GM19239 (cell line): ENCODE measurements around the gene ADAMTS19.
"Not testable (repeated sequence)": the region's sequence is repeated elsewhere in the genome, so short reads cannot be mapped to it uniquely, and the experiment has no call there.

Experiments used
- DNase-seq: peaks from one replicate; pipeline ENCODE4 v3.0.0; 2011; ENCODE audit warnings: low spot score; ENCODE audit not compliant: insufficient read length
- FAIRE-seq: peaks from 2 replicates; lab custom pipeline; 2011; peaks lifted over from hg19 to GRCh38; lab: Jason Lieb, UNC

Gene ADAMTS19

DNA sequence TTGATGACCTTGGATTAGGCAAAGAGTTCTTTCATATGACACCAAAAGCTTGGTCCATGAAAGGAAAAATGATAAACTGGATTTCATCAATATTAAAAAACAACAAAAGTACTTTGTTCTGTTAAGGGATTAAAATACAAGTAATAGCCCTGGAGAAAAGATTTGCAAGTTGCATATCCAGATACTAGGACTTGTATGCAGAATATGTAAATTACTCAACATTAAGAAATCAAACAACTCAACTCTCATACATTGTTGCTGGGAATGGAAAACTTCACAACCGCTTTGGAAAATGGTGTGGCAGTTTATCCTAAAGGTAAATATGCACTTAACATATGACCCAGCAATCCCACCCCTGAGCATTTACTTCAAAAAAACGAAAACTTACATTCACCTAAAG lies 112.0 kb downstream of the ADAMTS19 start:
- FAIRE-seq, result no peak
- DNase-seq, result no peak

DNA sequence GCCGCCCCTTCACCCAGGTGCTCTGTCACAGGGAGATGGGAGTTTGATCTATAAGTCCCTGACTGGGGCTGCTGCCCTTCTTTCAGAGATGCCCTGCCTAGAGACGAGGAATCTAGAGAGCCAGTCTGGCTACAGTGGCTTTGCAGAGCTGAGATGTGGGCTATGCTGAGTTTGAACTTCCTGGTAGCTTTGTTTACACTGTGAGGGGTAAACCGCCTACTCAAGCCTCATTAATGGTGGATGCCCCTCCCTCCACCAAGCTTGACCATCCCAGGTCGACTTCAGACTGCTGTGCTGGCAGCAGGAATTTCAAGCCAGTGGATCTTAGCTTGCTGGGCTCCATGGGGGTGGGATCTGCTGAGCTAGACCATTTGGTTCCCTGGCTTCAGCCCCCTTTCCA lies 124.4 kb downstream of the ADAMTS19 start:
- FAIRE-seq, DNase-seq: not testable (repeated sequence)

GRCh38 chr5:129591508-129592160 lies 131.5 kb downstream of the ADAMTS19 start:
- FAIRE-seq, result no peak

GRCh38 chr5:129593525-129593924 lies 133.4 kb downstream of the ADAMTS19 start:
- DNase-seq (no peak), FAIRE-seq (no peak)

More at GRCh38 chr5:129591508-129592160, 131.5 kb downstream of the ADAMTS19 start:
- DNase-seq, result no peak

GRCh38 chr5:129601576-129601975 lies 141.5 kb downstream of the ADAMTS19 start:
- DNase-seq (no peak), FAIRE-seq (no peak)

DNA sequence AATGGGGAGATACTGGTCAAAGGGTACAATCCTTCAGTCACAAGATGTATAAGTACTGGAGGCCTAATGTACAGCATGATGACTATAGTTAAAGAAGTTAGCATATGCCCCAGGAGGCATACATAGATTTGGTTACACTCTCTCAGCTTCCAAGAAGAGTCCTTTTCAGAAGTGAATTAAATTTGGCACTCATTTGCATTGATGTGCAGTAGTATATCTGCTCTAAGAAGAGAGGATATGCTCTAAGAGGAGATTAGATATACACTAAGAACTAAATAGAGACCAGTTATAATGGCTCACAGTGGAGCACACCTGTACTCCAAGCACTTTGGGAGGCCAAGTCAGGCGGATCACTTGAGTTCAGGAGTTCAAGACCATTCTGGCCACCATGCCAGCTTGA lies 148.3 kb downstream of the ADAMTS19 start:
- DNase-seq (no peak), FAIRE-seq (no peak)

- FAIRE-seq, result no peak
- DNase-seq, result no peak
Measured at GRCh38 chr5:129609710-129610109, 149.6 kb downstream of the ADAMTS19 start.

- no peak for FAIRE-seq
- no peak for DNase-seq
Measured at GRCh38 chr5:129616517-129616916, 156.4 kb downstream of the ADAMTS19 start.

GRCh38 chr5:129617206-129617605 lies 157.1 kb downstream of the ADAMTS19 start:
- FAIRE-seq (no peak), DNase-seq (no peak)

DNA sequence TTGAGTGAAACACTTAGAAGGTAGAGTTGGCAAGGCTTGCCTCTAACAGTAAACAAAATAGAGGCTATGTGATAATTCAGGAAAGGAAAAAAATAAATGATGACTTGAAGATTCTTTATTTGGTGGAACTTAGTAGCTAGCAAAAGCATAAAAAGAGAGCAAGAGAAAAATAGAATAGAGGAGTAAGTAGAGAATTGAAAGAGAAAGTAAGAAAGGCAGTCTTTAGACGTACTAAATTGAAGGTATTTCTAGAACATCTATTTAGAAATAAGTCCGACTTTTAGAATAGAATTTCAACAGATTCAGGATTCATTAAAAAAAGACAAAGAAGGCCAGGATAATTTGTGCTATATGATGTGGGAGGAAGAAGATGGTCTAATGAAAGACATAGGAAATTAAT lies 159.7 kb downstream of the ADAMTS19 start:
- DNase-seq, result no peak
- FAIRE-seq, result no peak

DNA sequence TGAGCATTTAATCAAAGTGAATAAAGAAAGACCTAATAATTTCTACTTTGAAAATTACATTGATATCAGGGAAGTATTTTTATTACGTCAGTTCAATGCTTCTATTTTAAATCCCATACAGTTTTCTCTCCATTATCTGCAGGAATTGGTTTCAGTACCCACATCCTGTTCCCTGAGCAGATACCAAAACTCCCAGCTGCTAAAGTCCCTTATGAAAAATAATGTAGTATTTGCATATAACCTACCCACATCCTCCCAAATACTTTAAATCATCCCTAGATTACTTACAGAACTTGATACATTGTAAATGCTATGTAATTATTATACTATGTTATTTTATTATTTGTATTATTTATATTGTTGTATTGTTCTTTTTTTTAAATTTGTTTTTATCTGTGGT lies 162.4 kb downstream of the ADAMTS19 start:
- no peak for FAIRE-seq
- DNase-seq, result no peak

GRCh38 chr5:129629575-129629974 lies 169.5 kb downstream of the ADAMTS19 start:
- no peak for DNase-seq
- FAIRE-seq, result no peak

DNA sequence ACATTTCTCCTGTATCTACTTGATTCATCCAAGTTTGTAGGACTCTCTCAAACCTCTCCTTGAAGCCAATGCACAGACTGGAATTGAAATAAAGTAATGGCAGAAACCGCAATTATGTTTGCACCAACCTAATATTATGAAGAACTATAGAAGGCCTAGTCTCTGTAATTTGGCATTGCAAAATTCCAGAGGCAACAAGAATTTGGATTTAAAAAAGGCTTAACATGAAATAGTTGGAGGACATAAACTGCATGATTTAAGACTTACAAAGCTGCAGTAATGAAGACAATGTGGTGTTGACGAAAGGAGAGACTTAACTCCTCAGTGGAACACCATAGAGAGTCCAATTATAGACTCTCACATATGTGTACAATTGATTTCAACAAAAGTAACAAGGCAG lies 170.0 kb downstream of the ADAMTS19 start:
- DNase-seq, result no peak
- FAIRE-seq, result no peak

GRCh38 chr5:129631961-129632360 lies 171.9 kb downstream of the ADAMTS19 start:
- DNase-seq, result no peak
- no peak for FAIRE-seq

DNA sequence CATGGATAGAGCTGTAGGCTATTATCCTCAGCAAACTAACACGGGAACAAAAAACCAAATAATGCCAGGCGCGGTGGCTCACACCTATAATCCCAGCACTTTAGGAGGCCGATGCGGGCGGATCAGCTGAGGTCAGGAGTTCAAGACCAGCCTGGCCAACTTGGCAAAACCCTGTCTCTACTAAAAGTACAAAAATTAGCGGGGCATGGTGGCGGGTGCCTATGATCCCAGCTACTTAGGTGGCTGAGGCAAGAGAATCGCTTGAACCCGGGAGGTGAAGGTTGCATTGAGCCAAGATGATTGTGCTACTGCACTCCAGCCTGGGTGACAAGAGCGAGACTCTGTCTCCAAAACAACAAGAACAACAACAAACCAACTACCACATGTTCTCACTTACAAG lies 177.4 kb downstream of the ADAMTS19 start:
- DNase-seq, FAIRE-seq: not testable (repeated sequence)

GRCh38 chr5:129639331-129639730 lies 179.2 kb downstream of the ADAMTS19 start:
- no peak for FAIRE-seq

GRCh38 chr5:129652349-129653056 lies 192.4 kb downstream of the ADAMTS19 start:
- FAIRE-seq, result no peak

More at GRCh38 chr5:129639331-129639730, 179.2 kb downstream of the ADAMTS19 start:
- no peak for DNase-seq

DNA sequence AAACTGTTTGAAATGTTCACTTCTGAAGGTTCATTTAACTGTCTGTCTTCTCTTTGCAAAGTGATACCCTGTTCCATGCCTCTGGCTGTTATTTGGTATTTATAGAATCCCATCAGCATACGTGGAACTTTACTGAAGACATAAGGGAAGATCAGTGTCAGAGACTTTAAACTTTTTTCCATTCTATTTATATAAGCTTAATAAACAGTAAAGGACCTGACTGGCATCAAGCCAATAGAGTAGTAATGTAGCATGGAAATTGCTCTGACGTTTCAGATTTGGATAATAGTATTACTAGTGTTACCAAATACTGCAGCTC lies 192.9 kb downstream of the ADAMTS19 start:
- no peak for FAIRE-seq
- DNase-seq, result no peak

More at GRCh38 chr5:129652349-129653056, 192.4 kb downstream of the ADAMTS19 start:
- no peak for DNase-seq

DNA sequence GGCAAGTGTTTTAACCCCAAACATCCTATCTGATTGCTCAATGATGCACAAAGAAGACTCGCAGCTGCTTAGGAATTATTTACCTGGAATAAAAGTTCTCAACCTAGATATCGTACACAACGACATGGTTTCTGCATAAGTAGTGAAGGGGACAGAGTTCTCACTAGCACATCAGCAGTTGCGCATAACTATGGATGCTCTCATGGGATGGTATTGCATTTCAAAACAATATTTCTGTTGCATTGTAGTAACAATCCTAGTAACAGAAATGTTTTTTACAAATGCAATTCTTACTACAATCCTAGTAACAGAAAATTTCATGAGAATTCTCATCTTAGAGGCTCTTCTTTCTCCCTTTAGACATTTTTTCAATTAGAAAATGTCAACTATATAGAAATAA lies 193.3 kb downstream of the ADAMTS19 start:
- FAIRE-seq, result no peak
- DNase-seq, result no peak

- DNase-seq (no peak), FAIRE-seq (no peak)
Measured at GRCh38 chr5:129656952-129657351, 196.9 kb downstream of the ADAMTS19 start.

DNA sequence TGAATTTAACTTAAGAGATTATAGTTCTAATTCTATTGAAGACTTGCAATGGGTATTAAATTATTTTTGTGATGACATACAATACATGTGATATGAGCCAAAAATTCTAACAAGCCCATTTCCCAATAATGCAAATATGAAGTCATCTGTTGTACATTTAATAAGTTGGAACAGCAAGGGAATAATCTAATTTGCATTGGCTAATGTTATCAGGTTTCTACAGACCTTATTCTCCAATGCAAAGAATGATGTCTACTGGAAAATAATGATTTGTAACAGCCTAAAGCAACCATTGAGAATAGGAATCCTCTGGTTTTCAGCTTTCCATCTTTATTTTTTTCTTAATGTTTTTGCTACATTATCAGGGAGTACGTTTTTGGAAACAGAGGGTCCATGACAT lies 198.7 kb downstream of the ADAMTS19 start:
- no peak for DNase-seq
- FAIRE-seq, result no peak
